Uterus (tissue), 2 donors: ENCODE measurements around the gene CST3.

ENCODE experiments used
- CTCF ChIP-seq, 4 experiments: fragments of 200-600 bp in 2 of 4; fragments of 450-650 bp in 2 of 4; sonication (generic) in 2 of 4; IDR thresholded peaks; one replicate each; pipeline ENCODE4 v1.5.1; 2016 to 2019; ENCODE audit warnings: antibody characterized with exemption in 4 of 4, mild to moderate bottlenecking in 2 of 4, moderate library complexity in 1 of 4
- POLR2A ChIP-seq, 2 donors: fragments of 450-650 bp; IDR thresholded peaks; one replicate each; pipeline ENCODE4 v1.6.1; 2016; ENCODE audit warnings: antibody characterized with exemption in 2 of 2, mild to moderate bottlenecking in 1 of 2, moderate library complexity in 1 of 2

GRCh38 chr20:23683281-23683680 is 45.5 kb upstream of the CST3 start:
- TF ChIP-seq CTCF (IDR thresholded peaks at IDR 0.05) (no peak), POLR2A (IDR thresholded peaks at IDR 0.05) (no peak)
